Peyer's patch (tissue), 4 donors: ENCODE data around the gene LINGO4.

Experiments
- POLR2A ChIP-seq, 2 donors: fragments of 450-650 bp; IDR thresholded peaks; one replicate each; pipeline ENCODE4 v1.5.1; 2017; ENCODE audit warnings: antibody characterized with exemption in 2 of 2, mild to moderate bottlenecking in 2 of 2, moderate library complexity in 2 of 2
- TF ChIP-seq, protein P1 (sequence below), 6 experiments: fragments of 450-650 bp in 4 of 6; fragments of 200-600 bp in 2 of 6; sonication (generic) in 1 of 6; IDR thresholded peaks; one replicate each; pipeline ENCODE4 v1.5.1; 2017 to 2019; ENCODE audit warnings: antibody characterized with exemption in 6 of 6, mild to moderate bottlenecking in 3 of 6, moderate library complexity in 1 of 6

DNA sequence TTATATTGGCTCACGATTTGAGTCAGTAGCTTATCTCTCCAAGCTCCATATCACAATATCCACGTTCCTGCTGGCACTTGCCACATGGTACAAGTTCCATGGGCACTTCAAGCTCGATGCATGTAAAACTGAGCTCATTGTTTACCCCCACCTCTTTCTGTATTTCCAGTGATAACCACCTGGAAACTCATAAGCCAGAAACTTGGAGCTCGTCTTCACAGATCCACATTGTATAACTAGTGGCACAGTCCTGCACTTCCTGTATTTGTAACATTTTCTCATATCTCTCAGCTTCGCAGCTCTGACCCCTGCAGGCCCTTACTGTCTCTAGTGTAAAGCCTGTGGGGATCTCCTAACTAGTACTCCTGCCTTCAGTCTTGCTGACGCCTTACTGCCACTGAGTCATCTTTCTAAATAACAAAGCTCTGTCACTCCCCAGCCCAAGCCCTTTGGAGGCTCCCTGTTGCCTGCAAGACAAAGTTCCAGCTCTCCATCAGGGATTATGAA is 40.9 kb upstream of the LINGO4 start:
- TF ChIP-seq, protein P1, sequence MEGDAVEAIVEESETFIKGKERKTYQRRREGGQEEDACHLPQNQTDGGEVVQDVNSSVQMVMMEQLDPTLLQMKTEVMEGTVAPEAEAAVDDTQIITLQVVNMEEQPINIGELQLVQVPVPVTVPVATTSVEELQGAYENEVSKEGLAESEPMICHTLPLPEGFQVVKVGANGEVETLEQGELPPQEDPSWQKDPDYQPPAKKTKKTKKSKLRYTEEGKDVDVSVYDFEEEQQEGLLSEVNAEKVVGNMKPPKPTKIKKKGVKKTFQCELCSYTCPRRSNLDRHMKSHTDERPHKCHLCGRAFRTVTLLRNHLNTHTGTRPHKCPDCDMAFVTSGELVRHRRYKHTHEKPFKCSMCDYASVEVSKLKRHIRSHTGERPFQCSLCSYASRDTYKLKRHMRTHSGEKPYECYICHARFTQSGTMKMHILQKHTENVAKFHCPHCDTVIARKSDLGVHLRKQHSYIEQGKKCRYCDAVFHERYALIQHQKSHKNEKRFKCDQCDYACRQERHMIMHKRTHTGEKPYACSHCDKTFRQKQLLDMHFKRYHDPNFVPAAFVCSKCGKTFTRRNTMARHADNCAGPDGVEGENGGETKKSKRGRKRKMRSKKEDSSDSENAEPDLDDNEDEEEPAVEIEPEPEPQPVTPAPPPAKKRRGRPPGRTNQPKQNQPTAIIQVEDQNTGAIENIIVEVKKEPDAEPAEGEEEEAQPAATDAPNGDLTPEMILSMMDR (IDR thresholded peaks at IDR 0.05) = no peak
- TF ChIP-seq POLR2A (IDR thresholded peaks at IDR 0.05) = no peak
